Activated CD4-positive, alpha-beta memory T cell treated with anti-CD3 and anti-CD28 coated beads for 36 hours (primary cell): ENCODE measurements around the gene SGTB. TPM values are rescaled to one million over a fixed set of nuclear protein-coding genes. Genes with fewer than 3 reads are reported as not detected.

Experiments used
- CTCF ChIA-PET: fragments of 350-600 bp; sonication (Branson Sonifier 250); formaldehyde crosslinking; loops from one replicate; lab custom pipeline; 2021; ENCODE audit warnings: antibody characterized with exemption, inconsistent platforms; lab: Charles Lee
- POLR2A ChIA-PET: fragments of 350-600 bp; sonication (Branson Sonifier 250); formaldehyde crosslinking; loops from one replicate; lab custom pipeline; 2021; ENCODE audit warnings: antibody characterized with exemption; lab: Charles Lee
- DNase-seq: peaks from one replicate; pipeline ENCODE4 v3.0.0-alpha.2; 2020
- H3K27ac Mint-ChIP-seq: one replicate; pipeline ENCODE4 v1.8.0; 2021; ENCODE audit warnings: mixed read lengths
- H3K27me3 Mint-ChIP-seq: one replicate; pipeline ENCODE4 v1.8.0; 2021; ENCODE audit warnings: mixed read lengths
- H3K36me3 Mint-ChIP-seq: one replicate; pipeline ENCODE4 v1.8.0; 2021; ENCODE audit warnings: mixed read lengths
- H3K4me1 Mint-ChIP-seq: one replicate; pipeline ENCODE4 v1.8.0; 2021; ENCODE audit warnings: low read depth, mixed read lengths
- H3K4me3 Mint-ChIP-seq: one replicate; pipeline ENCODE4 v1.8.0; 2021; ENCODE audit warnings: mild to moderate bottlenecking, mixed read lengths
- H3K9me3 Mint-ChIP-seq: one replicate; pipeline ENCODE4 v1.8.0; 2021; ENCODE audit warnings: mixed read lengths
- intact Hi-C: fragments of 100-400 bp; cut with micrococcal nuclease; formaldehyde crosslinking; loops from one replicate; pipeline ENCODE4 v1.15.1; 2023
- total RNA-seq, 2 experiments: library from RNA; stranded (reverse); gene quantifications; one replicate each; pipeline ENCODE4 v1.2.3, GENCODE V29; 2021

SGTB gene
- total RNA-seq, 2 experiments from 2014 or later, result 16.5 to 16.7 TPM

DNA sequence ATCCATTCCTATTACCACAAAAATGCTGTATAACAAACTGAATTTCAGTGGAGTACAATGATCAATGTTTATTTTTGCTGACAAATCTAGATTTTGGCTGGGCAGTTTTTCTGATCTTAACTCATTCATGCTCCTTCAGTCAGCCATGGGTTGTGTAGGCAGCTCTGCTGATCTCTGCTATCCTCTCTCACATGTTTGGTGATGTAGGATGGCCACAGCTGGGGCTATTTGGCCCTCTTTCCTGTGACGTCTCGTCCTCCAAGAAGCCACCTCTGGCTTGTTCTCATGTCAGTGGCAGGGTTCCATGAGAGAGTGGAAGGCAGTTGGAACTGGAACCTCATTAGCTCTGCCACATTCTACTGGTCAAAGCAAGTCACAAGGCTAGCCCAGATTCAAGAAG lies 9.0 kb upstream of the SGTB start:
- Mint-ChIP-seq H3K27me3 (no peaks in the 10 kb centered on the region), H3K27ac (no peak overlapping the region), H3K4me3 (no peak overlapping the region), H3K9me3 (no peaks in the 10 kb centered on the region), H3K36me3 (peaks cover 2% of the 10 kb centered on the region), H3K4me1 (peaks cover 8% of the 10 kb centered on the region)
- ChIA-PET CTCF (no interaction called here), POLR2A (no interaction called here)
- DNase-seq, result no peak
- intact Hi-C loops, result no loop called here

DNA sequence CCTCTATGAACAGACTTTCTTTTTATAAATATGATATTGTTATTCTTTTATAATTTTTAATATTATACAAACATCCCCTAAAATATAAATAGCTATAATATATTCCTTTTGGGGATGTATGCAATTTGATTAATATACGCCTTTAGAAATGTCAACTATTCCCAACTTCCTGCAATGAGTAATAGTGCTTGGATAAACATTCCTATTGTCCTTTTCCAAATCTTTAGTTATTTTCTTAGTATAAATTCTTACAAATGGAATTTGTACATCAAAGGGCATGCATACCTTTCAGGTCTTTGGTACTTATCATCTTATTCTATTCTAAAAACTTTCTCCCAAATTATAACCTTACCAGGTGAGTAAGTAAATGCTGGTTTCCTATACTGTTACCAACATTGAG lies 6.3 kb upstream of the SGTB start:
- H3K9me3 Mint-ChIP-seq, result no peaks in the 10 kb centered on the region
- no peak overlapping the region for H3K4me3 Mint-ChIP-seq
- no peak overlapping the region for H3K27ac Mint-ChIP-seq
- POLR2A ChIA-PET, result no interaction called here
- intact Hi-C loops, result no loop called here
- DNase-seq, result no peak
- H3K27me3 Mint-ChIP-seq, result no peaks in the 10 kb centered on the region
- H3K4me1 Mint-ChIP-seq, result peaks cover 7% of the 10 kb centered on the region
- CTCF ChIA-PET, result no interaction called here
- peaks cover 2% of the 10 kb centered on the region for H3K36me3 Mint-ChIP-seq

DNA sequence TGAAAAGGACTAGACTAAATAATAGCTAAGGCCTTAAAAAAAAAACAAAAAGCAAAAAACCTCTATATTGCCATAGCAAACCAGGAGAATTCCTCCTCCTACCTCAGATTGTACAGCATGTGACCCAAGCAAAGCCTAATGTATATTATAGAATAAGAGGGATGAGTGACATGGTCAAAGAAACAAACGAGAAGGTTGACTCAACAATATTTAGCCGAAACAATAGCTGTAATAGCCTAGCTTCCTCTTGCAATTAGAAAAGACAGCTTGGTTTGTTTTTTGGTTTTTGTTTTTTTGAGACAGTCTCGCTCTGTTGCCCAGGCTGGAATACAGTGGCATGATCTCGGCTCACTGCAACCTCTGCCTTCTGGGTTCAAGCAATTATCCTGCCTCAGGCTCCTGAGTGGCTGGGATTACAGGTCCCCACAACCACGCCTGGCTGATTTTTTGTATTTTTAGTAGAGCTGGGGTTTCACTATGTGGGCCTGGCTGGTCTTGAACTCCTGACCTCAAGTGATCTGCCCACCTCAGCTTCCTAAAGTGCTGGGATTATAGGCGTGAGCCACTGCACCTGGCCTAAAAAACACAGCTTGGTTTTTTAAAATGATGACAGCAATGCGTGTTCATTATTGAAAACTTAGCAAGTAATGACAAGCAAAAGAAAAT lies 5.7 kb upstream of the SGTB start:
- Mint-ChIP-seq H3K9me3 (no peaks in the 10 kb centered on the region), H3K4me3 (no peak overlapping the region), H3K36me3 (peaks cover 2% of the 10 kb centered on the region), H3K27ac (no peak overlapping the region), H3K4me1 (peaks cover 13% of the 10 kb centered on the region), H3K27me3 (no peaks in the 10 kb centered on the region)
- ChIA-PET POLR2A (no interaction called here), CTCF (no interaction called here)
- DNase-seq, result no peak
- intact Hi-C loops, result no loop called here

DNA sequence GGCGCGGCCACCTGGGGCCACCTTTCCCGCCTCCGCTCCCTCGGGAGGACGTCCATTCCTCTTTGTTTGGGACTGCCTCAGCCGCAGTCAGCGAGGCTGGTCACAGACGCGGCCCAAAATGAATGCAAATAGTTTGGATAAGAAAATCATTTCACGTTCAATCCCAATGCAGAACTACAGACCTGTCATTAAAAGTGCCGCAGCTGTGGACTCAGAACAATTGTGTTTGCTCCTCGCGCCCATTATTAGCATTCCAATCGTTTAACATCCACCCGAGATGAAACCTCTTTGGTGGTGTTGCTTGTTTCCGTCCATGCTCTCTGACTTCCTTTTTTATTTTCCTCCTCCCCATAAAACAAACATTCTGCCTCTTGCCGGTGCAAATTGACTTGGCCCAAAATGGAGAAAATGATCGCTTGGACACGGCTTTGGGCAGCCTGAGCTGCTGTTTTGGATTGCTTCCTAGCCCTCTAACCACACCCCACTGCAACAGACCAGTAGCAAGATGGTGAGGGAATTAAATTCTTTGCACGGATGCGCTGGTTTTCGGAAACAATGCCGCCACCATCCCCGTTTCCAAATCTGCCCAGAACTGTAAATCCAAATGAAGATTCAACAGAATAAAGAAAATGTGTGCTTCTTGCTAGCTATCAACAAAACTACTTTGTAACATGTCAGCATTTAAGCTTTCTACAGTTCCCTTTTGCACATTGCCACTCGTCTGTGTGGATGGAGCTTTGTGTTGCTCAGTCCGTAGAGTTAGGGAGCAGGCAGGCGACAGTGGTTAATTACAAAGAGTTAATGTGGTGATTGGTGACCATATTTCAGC lies 880 bp upstream of the SGTB start:
- no peaks in the 10 kb centered on the region for H3K27me3 Mint-ChIP-seq
- H3K9me3 Mint-ChIP-seq, result no peaks in the 10 kb centered on the region
- no peaks in the 10 kb centered on the region for H3K36me3 Mint-ChIP-seq
- POLR2A ChIA-PET, result interaction anchor here (0.5 to 2.6 kb wide), 5 partner anchors 99 to 421 kb away, joined by 3 to 10 read pairs (median 4); partner anchors contain the start of genes CENPK, PPWD1, SREK1 and TRIM23
- peak overlapping the region; percentile 80 for H3K4me3 Mint-ChIP-seq
- intact Hi-C loops, result loop anchor here (5.0 kb wide), 2 partner anchors 160 to 280 kb away; partner anchors contain the start of genes CENPK and PPWD1
- H3K27ac Mint-ChIP-seq, result peak overlapping the region; percentile 44
- CTCF ChIA-PET, result interaction anchor here (1.3 kb wide), 1 partner anchor 19 kb away, joined by 5 read pairs; no protein-coding TSS in a partner anchor
- DNase-seq, result no peak
- H3K4me1 Mint-ChIP-seq, result peaks cover 25% of the 10 kb centered on the region

DNA sequence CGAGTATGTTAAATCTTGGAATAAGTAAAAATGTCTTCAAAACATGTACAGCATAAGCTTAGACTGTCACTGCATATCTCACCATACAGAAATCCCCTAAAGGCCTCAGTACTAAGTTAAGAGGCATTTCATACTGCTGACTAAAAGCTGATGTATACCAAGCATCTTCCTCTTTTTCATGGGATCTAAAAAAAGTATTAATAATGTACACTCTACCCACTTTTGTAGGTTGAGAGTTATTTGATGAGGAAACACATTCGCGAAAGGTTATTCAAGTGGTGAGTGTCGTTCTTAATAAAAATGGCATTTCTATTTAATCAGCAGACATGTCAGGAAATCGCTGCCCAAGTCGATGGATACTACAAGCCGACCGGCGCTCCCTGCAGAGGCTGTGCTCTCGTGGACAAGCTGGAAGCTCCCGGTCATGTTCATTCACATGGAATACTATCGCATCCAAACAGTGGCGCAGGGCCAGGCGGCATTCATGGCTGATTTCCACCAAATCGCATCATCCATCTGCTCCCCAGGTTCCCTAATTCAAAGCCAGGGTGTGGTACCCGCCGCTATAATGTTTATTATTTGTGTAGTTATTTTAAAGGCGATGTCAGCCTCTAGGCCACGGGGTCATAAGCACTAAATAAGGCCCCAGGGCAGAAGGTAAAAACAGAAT lies 724 bp downstream of the SGTB start:
- H3K27me3 Mint-ChIP-seq, result no peaks in the 10 kb centered on the region
- DNase-seq, result peak; percentile 35
- POLR2A ChIA-PET, result interaction anchor here (0.8 to 2.6 kb wide), 5 partner anchors 97 to 423 kb away, joined by 3 to 10 read pairs (median 4); partner anchors contain the start of genes CENPK, ERBIN, PPWD1 and SREK1
- no peaks in the 10 kb centered on the region for H3K9me3 Mint-ChIP-seq
- H3K4me3 Mint-ChIP-seq, result peak overlapping the region; percentile 89
- H3K27ac Mint-ChIP-seq, result peak overlapping the region; percentile 91
- H3K4me1 Mint-ChIP-seq, result peaks cover 25% of the 10 kb centered on the region
- intact Hi-C loops, result loop anchor here (1.0 to 5.0 kb wide), 6 partner anchors 97 to 423 kb away; partner anchors contain the start of genes CENPK, ERBIN, PPWD1 and SREK1
- CTCF ChIA-PET, result interaction anchor here (0.6 to 1.2 kb wide), 4 partner anchors 10 to 587 kb away, joined by 3 to 4 read pairs (median 3); partner anchors contain the start of gene ERBIN
- H3K36me3 Mint-ChIP-seq, result no peaks in the 10 kb centered on the region

DNA sequence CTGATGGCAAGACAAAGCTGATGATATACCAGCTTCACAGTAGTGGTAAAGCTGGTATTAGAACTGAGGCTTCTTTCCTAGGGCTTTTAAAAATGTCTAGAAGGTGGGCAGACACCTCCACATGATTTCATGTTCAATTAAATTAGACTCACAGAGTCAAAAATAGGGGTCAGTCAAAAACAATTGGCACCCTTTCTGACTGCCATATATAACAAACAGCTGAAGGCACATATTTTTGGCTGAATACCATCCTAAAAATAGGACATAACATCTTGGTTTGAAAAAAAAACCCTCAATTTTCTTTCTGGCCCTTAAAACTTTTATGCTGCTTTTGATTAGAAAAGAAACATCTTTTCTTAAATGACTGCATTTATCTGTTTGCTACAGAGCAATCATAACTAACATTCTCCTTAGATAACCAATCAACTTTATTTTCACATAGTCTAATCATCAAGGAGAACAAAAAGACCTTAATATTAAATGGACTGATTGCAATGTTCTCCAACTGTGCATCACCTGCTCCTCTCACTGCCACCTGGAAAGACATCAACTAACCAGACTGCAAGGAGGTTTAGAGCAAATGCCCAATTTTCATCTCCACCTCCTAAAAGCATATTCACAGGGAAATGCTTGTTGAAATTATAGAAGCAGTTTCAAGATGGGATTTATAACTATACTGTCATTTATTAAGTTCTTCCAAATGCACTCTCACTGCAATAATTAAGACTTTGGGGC lies 3.2 kb downstream of the SGTB start:
- ChIA-PET CTCF (no interaction called here), POLR2A (no interaction called here)
- peak overlapping the region; percentile 91 for H3K27ac Mint-ChIP-seq
- peaks cover 30% of the 10 kb centered on the region for H3K4me1 Mint-ChIP-seq
- peak overlapping the region; percentile 57 for H3K4me3 Mint-ChIP-seq
- H3K36me3 Mint-ChIP-seq, result peaks cover 3% of the 10 kb centered on the region
- intact Hi-C loops, result no loop called here
- no peaks in the 10 kb centered on the region for H3K9me3 Mint-ChIP-seq
- no peaks in the 10 kb centered on the region for H3K27me3 Mint-ChIP-seq
- DNase-seq, result no peak

DNA sequence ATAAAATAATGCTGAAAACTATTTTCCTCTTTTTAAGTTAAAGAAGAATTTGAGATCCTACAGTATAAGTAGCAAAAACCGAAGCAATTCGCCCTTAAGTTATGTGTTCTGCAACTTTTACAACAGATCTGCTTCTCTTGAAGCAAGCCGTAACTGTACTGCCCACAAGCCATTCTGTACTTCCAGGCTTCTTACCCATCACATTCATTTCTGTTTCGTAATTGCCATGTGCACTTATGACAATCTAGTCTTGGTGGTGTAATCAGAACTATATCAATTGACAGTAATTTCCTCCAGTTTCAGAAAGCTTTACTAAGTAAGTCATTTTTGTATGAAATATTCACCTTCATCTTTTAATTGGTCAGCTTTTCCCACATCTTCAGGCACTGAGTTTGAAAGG lies 13.8 kb downstream of the SGTB start:
- Mint-ChIP-seq H3K27ac (no peak overlapping the region), H3K27me3 (no peaks in the 10 kb centered on the region), H3K36me3 (peaks cover 18% of the 10 kb centered on the region), H3K9me3 (no peaks in the 10 kb centered on the region), H3K4me3 (no peak overlapping the region), H3K4me1 (peaks cover 14% of the 10 kb centered on the region)
- no peak for DNase-seq
- POLR2A ChIA-PET, result no interaction called here
- intact Hi-C loops, result no loop called here
- CTCF ChIA-PET, result no interaction called here

DNA sequence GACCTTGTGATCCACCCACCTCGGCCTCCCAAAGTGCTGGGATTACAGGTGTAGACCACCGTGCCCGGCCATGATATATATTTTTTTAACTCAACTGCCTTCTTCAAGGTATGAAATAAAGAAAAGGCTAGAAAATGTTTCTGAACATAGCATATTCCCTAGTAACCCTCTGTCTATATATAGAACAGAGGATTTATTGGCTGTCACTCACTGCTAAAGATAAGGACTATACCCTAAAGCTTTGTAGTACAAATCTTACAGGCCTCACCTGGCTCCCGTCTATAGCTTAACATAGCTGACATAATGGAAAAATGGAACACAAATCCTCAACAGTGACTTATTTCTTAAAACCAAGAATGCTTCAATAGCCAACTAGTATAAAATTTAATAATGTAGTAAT lies 14.2 kb downstream of the SGTB start:
- ChIA-PET CTCF (no interaction called here), POLR2A (interaction anchor here (0.7 kb wide), 1 partner anchor 461 kb away, joined by 3 read pairs; no protein-coding TSS in a partner anchor)
- H3K27me3 Mint-ChIP-seq, result no peaks in the 10 kb centered on the region
- DNase-seq, result no peak
- no peak overlapping the region for H3K27ac Mint-ChIP-seq
- peaks cover 13% of the 10 kb centered on the region for H3K4me1 Mint-ChIP-seq
- intact Hi-C loops, result no loop called here
- H3K4me3 Mint-ChIP-seq, result no peak overlapping the region
- no peaks in the 10 kb centered on the region for H3K9me3 Mint-ChIP-seq
- H3K36me3 Mint-ChIP-seq, result peaks cover 18% of the 10 kb centered on the region

DNA sequence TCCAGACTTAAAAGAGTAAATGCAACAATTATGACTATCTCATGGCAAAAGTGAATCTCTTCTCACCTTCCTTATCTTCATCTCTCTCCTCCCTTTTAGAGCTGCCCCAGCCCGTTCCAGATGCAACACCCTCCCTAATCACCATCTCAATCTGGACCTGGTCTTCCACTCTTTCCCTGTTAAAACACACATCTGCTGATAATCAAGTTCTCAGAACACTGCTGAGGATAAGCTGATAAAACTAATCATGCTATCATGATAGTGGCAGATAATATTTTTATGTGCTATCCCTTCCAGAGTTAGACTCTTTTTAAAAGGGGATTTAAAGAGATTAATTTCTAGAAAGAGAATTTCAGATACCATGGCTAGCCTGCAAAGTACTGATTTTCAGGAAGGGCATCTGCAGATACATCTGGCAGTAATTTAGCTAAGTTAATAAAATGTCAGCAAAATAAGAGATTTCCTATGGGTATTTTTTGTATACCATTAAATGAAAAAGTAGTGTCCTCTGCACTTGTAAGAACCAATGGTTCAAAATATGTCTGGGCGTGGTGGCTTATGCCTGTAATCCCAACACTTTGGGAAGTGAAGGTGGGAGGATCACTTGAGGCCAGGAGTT lies 17.2 kb downstream of the SGTB start:
- H3K9me3 Mint-ChIP-seq, result no peaks in the 10 kb centered on the region
- H3K27ac Mint-ChIP-seq, result no peak overlapping the region
- no peak overlapping the region for H3K4me3 Mint-ChIP-seq
- H3K4me1 Mint-ChIP-seq, result peaks cover 3% of the 10 kb centered on the region
- intact Hi-C loops, result no loop called here
- no peaks in the 10 kb centered on the region for H3K27me3 Mint-ChIP-seq
- H3K36me3 Mint-ChIP-seq, result peaks cover 18% of the 10 kb centered on the region
- no peak for DNase-seq
- ChIA-PET CTCF (no interaction called here), POLR2A (no interaction called here)

DNA sequence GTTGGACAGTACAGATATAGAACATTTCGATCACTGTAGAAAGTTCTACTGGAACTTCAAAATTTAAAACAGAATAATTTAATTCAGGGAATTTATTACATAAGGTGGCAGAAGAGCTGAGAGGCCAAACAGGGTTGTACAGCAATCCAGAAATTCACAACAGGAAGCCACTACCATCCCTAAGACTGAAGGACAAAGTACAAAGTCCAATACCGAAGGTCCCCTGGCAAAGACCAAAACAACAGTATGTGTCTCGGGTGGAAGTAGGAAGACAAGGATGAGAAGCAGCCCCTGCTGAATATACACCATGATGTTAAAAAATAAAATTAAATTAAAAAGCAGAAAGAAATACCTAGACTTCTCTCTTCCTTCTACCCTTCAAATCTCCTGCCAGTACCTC lies 19.9 kb downstream of the SGTB start:
- DNase-seq, result no peak
- H3K27ac Mint-ChIP-seq, result no peak overlapping the region
- no peak overlapping the region for H3K4me3 Mint-ChIP-seq
- intact Hi-C loops, result no loop called here
- H3K9me3 Mint-ChIP-seq, result no peaks in the 10 kb centered on the region
- H3K36me3 Mint-ChIP-seq, result peaks cover 27% of the 10 kb centered on the region
- POLR2A ChIA-PET, result no interaction called here
- H3K27me3 Mint-ChIP-seq, result no peaks in the 10 kb centered on the region
- CTCF ChIA-PET, result no interaction called here
- H3K4me1 Mint-ChIP-seq, result peaks cover 6% of the 10 kb centered on the region

DNA sequence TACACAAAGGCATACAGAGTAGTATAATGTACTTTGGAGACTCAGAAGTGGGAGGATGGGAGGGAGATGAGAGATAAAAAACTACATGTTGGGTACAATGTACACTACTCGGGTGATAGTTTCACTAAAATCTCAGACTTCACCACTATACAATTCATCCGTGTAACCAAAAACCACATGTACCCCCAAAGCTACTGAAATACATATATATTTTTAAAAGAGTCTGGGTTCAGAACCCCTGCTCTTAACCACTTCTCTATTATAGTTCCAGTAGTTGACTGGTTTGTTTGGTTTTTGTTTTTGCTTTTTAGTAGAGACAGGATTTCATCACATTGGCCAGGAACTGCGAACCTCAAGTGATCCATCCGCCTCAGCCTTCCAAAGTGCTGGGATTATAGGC lies 22.6 kb downstream of the SGTB start:
- H3K27me3 Mint-ChIP-seq, result no peaks in the 10 kb centered on the region
- peaks cover 6% of the 10 kb centered on the region for H3K4me1 Mint-ChIP-seq
- no peak overlapping the region for H3K27ac Mint-ChIP-seq
- intact Hi-C loops, result no loop called here
- DNase-seq, result no peak
- no peak overlapping the region for H3K4me3 Mint-ChIP-seq
- H3K9me3 Mint-ChIP-seq, result no peaks in the 10 kb centered on the region
- POLR2A ChIA-PET, result no interaction called here
- CTCF ChIA-PET, result no interaction called here
- peaks cover 24% of the 10 kb centered on the region for H3K36me3 Mint-ChIP-seq
